Heart left ventricle (tissue), 13 donors: ENCODE results near the gene PEF1.

Source experiments
- CTCF ChIP-seq, 12 donors: fragments of 200-600 bp; sonication (generic) in 4 of 12; IDR thresholded peaks; one replicate each; pipeline versions ENCODE4 v1.5.0 to v1.8.0; 2018 to 2022; ENCODE audit warnings: antibody characterized with exemption in 12 of 12, mild to moderate bottlenecking in 5 of 12
- POLR2A ChIP-seq, 2 donors: fragments of 450-650 bp; IDR thresholded peaks; one replicate each; pipeline ENCODE4 v1.6.1; 2017; ENCODE audit warnings: antibody characterized with exemption in 2 of 2, mild to moderate bottlenecking in 2 of 2, moderate library complexity in 2 of 2
- donor health status: ischemic (EF 13 %, LVEDD 7.1; RV severe dilation, severe dysfunction).
- donor health status: DM: no; HTN: yes; CAD: no.
- donor health status: DM: no; HTN: no; CAD: no.
- donor health status: ischemic (EF 25% LVEDD 6.9; RV normal size, moderate dysfunction).
- donor health status: ischemic (EF 25% LVEDD 5.7; RV mildly dilated, moderate dysfunction).
- donor health status: ischemic (EF 35%, LVEDD 5.7; RV mildly dilated, moderate dysfunction).
- donor health status: nonischemic (EF 11% LVEDD 7.7; RV severe dilation, severe dysfunction).
- donor health status: DM: yes; HTN: yes; CAD: no.
- donor health status: PGD.
- donor health status: ischemic (EF 29% LVEDD 5.4; RV normal size, mild dysfunction).
- donor health status: nonischemic (EF 23%, LVEDD 6.1; RV moderate dilation, normal function).

GRCh38 chr1:31671147-31671546 is 26.5 kb upstream of the PEF1 start:
- TF ChIP-seq POLR2A (IDR thresholded peaks at IDR 0.05) (no peak), CTCF (IDR thresholded peaks at IDR 0.05) (no peak)
